ENCODE measurements around the gene ASL.
"Not testable (repeated sequence)": the region's sequence is repeated elsewhere in the genome, so short reads cannot be mapped to it uniquely, and the experiment has no call there.

ASL gene

GRCh38 chr7:66119245-66119850 lies 43.7 kb downstream of the ASL start:
- no peak for DNase-seq (ENCODE audit: low read depth)

- no peak for DNase-seq (ENCODE audit: low read depth)
Measured at GRCh38 chr7:66123175-66123528, 47.5 kb downstream of the ASL start.

GRCh38 chr7:66124569-66124861 lies 48.9 kb downstream of the ASL start:
- not testable (repeated sequence) for DNase-seq (ENCODE audit: low read depth)

GRCh38 chr7:66125052-66125694 lies 49.6 kb downstream of the ASL start:
- no peak for DNase-seq (ENCODE audit: low read depth)

DNA sequence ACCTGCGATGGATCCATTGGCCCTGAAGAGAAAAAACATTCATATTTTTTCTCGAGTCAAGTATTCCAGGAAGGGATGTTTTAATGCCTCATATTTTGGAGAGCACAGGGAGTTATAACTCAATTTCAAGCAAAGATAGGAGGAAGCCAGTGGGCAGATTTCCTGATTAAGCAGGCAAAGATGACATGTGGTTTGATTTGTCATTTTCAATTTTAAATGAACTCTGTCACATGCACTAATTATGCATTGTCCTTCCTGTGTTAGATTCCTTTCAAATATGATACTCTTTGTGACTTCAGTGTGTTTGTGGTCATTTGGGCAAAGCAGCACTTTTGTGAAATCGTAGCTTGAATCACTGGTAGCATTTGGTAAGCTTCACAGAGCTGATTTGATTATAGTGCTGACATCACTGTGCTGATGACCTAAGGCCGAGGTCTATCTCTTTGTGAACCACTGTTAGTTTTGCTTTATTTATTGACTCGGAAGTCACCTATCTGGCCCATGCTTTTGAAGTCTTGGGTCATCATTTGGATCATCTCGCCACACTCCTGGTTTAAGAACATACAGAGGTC lies 50.2 kb downstream of the ASL start:
- DNase-seq (ENCODE audit: low read depth), result not testable (repeated sequence)

DNA sequence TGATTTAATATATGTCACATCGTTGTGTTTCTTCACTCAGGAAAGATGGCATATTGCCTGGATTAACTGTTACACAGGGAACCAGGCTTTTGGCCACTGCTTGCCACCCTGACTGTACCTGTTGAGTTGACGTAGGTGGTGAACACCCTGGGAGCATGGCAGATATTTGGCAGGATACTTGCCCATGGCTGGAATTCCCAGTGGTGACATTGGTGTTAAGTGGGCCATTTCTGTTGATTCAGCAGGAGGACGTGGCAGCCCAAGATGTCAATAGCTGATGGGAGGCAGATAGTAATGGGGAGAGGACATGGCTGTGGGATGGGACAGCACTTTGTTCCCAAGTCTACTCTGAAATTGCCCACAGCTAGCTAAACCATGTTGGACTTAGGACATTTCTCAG lies 51.6 kb downstream of the ASL start:
- not testable (repeated sequence) for DNase-seq (ENCODE audit: low read depth)

DNA sequence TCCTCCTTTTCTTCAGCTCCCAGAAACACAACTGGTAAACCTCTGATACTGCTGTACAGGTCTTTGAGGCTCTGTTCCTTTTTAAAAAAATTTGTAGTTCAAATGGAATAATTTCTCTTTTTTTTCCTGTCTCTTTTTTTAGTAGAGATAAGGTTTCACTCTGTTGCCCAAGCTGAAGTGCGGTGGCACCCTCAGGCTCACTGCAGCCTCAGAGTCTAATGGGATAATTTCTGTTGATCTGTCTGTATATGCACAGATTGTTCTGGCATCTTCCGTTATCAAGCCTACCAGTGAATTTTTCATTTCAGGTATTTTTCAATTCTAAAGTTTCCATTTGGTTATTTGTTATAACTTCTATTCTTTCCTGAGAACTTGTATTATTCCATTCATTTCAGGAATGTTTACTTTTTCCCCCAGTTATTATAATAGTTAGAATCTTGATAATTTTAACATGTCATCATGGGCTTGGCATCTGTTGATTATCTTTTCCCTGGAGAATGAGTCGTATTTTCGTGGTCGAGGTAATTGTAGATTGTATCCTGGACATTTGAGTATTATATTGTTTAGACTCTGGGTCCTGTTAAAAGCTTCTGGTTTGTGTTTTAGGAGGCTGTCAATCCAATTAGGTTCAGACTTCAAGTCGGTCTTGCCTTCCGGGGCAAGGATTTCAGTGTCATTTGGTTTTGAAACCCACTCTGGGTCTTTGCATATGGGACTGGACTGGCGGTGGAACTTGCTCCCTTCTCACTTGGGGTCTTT lies 63.6 kb downstream of the ASL start:
- DNase-seq (ENCODE audit: low read depth), result no peak

DNA sequence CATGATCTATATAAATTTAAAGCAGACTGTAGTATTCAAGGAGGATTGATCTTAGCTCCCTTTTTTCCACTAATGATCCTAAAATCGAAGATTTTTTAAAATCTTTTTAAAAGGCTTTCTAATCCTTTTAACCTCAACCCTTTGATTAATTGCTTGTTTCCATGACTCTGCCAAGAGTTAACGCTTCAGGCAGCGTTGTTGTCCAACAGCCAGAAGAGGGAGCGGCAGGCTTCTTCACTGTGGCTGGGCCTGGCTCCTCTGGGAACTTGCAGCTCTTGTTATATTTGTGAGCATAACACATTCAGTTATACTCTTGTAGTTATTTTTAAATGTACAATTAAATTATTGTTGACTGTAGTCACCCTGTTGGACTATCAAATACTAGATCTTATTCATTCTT lies 65.3 kb downstream of the ASL start:
- no peak for DNase-seq (ENCODE audit: low read depth)

- no peak for DNase-seq (ENCODE audit: low read depth)
Measured at GRCh38 chr7:66142334-66142733, 66.7 kb downstream of the ASL start.

- no peak for DNase-seq (ENCODE audit: low read depth)
Measured at GRCh38 chr7:66142996-66143395, 67.4 kb downstream of the ASL start.

Measured in HS-27A (cell line).